ENCODE measurements around the gene ZC3H18.

Gene ZC3H18

DNA sequence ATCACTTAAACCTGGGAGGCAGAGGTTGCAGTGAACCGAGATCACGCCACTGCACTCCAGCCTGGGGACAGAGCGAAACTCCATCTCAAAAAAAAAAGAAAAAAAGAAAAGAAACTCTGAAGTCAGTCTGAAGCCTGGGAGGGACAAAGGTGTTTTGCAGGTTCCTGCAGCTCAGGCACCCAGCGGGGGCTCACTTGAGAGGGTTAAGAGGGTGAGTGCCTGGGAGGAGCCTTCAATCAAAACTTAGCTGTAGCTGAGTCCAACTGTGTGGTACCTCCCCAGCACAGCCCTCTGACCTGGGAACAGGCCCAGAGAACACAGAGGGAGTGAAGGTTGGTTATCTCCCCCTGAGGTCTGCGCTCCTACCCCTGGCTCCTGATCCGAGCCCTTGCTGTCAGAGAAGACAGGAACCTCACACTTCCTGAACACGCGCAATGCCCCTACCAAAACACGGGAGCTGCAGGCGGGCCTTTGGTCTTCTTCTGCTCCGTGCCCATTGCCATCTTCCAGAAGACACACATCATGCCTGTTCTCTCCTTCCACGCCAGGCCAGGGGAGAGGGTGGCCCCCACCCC lies 20.4 kb upstream of the ZC3H18 start:
- no peak for DNase-seq

DNA sequence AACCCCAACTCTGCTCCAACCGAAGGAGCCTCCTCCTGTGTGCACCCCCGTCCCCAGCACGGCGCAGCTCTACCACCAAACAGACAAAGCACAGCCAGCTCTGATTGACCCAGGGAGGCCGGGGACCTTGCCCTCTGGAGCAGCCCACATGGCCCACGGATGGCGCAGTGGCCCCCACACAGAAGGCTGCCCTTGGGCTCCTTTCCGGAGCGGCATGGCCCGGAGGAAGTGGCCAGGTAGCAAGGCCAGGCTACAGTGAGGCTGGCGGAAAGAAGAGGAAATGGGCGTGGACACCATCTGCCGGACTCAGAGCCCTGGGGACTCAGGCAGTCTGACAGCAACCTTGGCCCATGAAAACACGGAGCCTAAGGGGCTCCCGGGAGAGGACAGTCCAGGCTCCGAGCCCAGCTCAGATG lies 19.9 kb upstream of the ZC3H18 start:
- DNase-seq, result peak in 1 of 14 donors; percentile 74

DNA sequence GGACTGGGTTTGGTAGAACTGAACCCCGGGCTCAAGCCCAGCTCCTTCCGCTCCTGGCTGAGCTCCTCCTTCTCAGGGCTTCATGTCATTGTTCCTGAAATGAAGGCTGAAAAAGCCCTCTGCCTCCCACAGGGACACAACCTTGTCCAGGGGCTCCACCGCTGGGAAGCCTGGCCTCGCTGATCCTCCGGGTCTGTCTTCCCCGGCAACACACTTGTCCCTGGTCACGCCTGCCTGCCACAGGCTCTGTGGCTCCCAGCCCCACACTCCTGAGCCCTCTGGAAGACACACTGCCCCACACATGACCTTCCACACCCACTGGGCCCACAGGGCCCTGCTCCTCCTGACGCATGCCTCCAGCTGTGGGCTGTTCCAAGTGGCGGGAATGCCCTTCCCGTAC lies 18.0 kb upstream of the ZC3H18 start:
- DNase-seq, result no peak

DNA sequence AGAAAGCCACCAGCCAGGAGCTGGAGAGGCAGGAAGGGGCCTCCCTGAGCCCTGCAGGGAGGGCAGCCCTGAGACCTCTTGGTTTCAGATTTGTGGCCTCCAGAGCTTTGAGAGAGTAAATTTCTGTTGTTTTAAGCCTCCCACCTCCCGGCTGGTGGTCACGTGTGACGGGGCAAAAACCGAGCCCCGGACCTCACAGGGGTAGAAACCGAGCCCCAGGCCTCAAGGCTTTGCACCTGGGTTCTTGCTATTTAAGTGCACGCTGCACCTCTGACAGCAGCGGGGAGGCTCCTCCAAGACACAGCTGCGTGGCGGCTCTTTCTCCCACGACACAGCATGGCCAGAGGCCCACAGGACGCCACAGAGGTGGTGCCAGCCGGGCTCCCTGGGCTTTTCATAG lies 17.4 kb upstream of the ZC3H18 start:
- no peak for DNase-seq

DNA sequence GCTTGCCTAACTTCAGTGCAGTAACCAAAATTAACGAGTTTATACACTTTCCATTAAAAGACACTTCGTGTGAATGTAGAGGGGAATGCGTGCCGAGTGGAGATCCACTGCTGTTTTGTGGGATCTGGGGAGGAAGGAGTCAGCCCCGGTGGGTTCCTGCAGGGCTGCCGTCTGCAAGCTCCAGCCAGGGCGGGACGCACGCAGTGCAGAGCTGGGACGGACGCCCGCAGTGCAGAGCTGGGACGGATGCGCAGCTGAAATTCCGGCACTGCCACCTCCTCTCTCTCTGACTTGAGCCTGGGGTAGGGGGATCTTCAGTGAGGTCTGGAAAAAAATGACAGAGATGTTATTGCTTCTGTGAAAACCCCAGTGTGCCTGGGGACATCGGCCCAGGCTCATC lies 16.5 kb upstream of the ZC3H18 start:
- peak in 1 of 14 donors; percentile 17 for DNase-seq

DNA sequence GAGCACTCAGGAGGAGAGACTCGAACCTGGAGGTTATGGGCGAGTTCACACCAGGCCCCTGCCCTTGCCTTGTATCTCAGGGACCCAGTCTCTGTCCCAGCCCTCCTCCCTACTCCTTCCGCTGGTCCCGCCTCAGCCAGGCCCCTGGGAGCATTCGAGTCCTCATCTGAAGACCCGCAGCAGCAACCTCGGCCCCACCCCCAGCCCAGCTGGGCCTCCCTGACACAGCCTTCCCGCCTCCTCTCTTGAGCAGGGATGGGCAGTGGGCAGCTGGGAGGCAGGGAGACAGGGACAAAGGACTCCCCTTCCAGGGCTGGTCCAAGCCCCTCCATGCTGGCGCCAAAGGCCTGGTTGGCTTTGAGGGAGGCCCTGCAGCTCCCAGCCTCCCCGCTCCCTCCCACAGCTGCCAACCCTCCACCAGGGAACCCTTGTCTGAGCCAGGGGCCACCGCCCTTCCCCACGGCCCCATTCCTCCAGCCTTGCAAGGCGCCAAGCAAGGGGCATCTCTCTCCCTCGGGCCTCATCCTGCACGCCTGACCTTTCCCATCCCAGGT lies 15.4 kb upstream of the ZC3H18 start:
- DNase-seq, result no peak

DNA sequence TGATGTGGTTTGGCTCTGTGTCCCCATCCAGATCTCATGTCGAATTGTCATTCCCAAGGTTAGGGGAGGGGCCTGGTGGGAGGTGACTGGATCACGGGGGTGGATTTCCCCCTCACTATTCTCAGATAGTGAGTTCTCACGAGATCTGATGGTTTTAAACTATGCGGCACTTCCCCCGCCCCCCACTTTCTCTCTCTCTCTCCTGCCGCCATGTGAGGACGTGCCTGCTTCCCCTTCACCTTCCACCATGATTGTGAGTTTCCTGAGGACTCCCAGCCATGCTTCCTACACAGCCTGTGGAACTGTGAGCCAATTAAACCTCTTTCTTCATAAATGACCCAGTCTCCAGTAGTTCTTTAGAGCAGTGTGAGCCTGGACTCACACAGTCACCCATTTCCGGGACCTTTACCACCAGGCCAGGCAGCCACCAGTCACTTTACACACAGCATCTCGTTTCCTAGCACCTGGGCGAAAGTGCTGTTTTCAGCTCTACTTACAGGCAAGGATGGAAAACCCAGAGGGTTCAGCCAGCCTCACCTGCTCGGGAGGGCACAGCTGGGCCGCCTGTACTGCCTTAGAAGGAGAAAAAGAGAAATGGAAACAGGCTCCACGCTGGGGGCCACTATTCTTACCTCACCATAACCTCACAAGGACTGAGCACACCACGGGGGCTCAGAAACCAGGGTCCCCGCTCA lies 13.8 kb upstream of the ZC3H18 start:
- no peak for DNase-seq

DNA sequence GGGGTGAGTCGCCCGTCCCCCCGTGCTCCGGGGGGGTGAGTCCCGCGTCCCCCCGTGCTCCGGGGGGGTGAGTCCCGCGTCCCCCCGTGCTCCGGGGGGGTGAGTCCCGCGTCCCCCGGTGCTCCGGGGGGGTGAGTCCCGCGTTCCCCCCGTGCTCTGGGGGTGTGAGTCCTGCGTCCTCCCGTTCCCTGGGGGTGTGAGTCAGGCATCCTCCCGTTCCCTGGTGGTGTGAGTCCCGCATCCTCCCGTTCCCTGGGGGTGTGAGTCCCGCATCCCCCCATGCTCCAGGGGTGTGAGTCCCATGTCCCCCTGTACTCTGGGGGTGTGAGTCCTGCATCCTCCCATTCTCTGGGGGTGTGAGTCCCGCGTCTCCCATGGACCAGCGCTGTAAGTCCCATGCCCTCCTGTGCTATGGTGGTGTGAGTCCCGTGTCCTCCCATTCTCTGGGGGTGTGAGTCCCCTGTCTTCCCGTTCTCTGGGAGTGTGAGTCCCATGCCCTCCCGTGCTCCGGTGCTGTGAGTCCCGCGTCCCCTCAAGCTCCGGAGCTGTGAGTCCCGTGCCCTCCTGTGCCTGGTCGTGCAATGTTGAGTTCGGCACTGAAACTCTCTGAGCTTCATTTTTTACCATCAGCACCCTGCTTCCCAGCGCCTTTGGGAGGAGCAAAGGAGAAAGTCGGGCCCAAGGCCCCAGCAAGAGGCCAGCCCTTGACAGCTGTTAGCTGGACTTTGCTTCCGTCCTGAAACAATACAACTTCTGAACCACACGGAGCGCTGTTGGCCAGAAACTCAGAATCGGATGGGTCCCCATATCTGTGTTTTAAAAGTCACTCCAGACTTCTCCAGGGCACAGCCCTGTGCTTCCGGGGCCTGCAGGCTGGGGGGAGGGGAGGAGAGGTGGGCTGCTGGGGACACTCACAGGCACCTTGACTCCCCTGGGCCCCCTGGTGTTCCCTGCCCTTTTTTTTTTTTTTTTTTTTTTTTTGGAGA lies 11.5 kb upstream of the ZC3H18 start:
- peak in 1 of 14 donors; percentile 20 for DNase-seq

DNA sequence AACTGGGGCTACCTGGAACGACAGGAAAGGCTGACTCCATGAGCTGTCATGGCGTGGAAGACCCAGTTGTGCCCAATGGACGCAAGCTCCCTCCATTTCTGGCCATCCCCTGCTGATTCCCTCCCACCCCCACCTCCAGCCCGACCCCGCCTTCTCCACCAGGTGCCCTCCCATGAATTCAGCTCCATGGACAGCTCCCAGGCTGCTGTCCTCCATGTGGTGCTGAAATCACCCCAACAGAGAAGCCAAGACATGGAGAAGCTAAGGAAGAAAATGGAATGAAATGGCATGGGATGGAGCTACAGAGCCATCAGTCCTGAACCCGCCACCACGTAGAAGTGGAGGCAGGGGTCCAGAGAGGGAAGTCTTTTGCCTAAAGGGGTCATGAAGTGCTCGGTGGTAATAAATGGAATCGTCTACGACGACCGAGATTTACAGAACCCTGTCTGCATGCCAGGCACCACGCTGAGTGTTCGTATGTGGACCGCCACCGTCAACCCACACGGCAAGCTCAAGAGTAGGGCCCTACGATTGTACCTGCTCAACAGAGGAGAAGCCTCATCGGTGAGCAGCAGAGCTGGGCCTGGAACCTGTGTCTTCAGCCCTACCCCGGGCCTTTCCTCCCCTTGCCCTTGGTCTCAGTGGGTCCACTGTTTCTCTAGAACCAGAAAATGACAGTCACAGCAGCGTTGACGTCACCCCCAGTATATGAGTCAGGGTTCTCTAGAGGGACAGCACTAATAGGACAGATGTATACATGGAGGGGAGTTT lies 9.3 kb upstream of the ZC3H18 start:
- no peak for DNase-seq

DNA sequence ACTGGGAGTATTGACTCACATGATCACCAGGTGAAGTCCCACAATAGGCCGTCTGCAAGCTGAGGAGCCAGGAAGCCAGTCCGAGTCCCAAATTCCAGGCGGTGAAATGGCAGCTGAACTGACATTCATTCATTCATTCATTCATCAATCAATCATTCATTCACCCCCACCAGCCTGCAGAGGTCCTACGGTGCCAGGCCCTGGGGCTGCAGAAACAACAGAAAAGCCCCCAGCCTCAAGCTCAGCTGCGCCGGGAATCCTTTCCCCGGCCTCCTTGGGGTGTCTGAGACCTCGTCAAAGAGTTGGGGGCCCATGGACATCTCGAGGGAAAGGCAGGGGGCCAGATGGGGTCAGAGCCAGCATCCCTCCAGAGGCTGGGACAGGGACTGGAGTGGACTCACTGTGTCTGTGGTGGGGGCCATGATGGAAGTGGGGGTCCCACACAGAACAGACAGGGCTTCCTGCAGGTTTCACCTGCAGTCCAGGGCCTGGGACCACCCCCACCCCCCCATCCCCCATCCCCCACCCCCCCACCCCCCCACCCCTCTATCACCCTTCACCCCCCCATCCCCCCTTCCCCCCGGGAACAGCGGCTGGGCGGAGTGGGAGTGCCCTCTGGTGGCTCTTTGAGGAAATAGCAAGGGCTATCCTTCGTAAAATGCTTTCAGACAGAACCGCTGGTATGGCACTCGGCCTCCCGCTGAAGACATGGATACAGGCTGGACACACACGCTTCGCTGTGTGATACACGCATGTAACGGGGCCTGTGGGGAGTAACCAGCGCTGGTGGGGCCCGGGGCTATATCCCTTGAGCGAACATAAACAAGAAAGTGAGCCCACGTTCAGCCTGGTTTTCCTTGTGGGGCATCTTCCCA lies 8.5 kb upstream of the ZC3H18 start:
- peak in 8 of 14 donors; percentile 12 to 34 (median 24) for DNase-seq

DNA sequence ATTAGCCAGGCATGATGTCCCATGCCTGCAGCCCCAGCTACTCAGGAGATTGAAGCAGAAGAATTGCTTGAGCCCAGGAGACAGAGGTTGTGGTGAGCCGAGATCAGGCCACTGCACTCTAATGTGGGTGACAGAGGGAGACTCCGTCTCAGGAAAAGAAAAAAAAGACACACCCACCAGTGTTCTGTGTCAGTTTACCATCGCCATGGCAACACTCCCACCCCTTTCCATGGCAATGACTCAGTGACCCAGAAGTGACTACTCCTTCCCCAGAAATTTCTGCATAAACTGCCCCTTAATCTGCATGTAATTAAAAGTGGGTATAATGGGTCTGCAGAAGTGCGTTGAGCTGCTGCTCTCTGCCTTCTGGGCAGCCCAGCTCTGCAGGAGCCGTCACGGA lies 4.0 kb upstream of the ZC3H18 start:
- no peak for DNase-seq

DNA sequence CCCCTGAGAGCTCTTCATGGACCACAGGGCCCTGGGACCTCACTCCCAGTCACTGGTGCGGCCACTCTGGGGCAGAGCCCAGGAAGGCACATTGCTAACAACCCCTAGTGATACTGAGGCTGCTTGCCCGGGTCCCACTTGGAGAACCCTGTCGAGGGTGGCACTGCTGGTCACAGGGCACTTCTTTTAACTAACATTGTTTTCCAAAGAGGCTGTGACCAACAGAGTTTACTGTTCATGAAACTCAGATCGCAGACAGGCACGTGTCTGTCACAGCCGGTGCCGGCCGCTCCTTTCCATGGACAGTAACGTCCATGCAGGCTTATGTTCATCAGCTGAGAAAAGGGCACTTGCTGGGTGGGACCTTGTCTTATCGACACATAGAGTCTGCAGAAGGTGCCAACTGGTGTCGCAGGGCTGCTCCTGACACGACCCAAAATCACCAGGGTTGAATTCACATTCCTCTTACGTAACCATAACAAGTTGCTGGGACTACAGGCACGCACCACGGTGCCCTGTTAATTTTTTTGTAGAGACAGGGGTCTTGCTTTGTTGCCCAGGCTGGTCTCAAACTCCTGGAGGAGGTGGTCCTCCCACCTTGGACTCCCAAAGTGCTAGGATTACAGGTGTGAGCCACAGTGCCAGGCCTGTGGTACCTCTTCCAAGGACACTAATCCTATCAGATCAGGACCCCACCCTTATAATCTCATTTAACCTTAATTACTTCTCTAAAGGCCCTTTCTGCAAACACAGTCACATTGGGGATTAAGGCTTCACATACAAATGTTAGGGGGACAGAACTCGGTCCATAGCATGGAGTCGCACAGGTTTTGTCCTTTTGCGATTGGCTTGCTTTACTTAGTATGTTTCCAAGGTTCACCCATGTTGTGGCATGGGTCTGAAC lies 1.2 kb upstream of the ZC3H18 start:
- DNase-seq, result no peak

DNA sequence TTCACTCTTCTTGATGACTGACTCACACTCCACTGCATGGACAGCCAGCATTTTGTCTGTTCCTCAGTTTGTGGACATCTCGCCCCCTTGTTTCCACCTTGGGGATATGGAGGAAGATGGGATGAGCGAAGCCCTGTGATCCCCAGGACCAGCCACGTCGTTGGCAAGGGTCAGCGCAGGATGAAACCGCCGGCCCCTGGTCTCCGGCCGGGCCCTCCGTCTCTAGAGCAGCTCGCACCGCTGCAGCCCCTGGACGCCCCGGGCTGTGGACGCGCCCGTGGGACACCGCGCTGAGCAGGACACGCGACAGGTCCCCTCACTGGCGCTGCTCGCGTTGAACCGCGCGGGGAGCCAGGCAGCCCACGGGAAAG lies 604 bp upstream of the ZC3H18 start:
- peak in 1 of 14 donors; percentile 52 for DNase-seq

DNA sequence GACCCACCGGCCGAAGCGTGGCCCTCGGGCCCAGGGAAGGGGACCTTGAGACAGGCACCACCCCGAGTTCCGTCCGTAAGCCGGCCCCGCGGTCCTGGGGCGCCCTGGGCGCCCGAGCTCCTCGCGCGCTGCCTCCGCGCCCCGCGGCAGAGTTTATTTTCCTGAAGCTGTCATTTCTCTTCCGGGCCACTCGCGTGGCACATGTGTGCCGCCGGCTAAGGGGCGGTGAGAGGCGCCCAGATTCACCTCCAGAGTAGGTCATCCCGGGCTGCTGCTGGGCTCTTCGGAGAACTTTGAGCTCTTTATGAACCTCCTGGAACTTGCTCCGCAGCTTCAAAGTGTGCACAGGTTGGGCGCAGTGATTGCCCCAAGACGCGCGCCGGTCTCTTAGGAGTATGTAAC lies 489 bp downstream of the ZC3H18 start:
- DNase-seq, result no peak

DNA sequence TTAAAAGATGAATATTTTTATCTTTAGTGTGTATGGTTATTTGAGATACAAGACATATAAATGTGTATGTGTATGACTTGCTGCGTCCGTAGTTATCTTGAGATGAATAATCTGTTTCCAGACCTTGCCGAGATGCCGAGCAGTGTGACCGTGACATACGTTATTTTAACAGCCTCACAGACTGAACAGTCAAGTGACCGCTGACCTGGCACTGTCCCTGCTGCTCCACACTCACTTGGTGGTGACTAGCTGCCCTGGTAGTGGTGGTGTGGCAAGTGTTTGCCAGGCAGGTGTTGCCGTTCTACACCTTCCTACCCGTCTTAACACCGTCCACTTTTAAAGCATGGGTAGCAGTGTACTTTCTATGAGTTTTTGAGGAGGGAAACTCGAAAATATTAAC lies 5.0 kb downstream of the ZC3H18 start:
- DNase-seq, result no peak

DNA sequence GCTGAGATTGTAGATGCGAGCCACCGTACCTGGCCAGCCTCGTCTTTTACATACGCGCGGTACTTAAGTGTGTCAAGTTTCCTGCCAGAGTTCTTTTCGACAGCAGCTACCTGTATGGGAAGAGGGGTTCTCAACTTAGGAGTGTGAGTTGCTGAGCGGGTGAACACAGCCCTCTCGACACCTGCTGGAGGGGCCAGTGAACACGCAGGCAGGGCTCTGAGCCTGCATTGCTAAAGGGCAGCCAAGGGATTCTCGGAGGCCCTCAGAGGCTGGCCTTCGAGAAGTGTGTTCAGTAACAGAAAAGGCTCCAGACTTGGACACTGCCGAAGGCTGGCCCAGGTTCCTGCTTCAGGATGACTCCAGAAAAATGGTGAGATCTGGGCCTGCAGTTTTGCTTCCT lies 6.1 kb downstream of the ZC3H18 start:
- DNase-seq, result no peak

DNA sequence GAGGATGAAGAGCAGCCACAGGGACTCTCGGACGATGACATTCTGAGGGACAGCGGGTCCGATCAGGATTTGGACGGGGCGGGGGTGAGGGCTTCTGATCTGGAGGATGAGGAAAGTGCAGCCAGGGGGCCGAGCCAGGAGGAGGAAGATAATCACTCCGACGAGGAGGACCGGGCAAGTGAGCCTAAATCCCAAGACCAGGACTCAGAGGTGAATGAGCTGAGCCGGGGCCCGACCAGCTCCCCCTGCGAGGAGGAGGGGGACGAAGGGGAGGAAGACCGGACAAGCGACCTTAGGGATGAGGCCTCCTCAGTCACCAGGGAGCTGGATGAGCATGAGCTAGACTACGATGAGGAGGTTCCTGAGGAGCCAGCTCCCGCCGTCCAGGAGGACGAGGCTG lies 7.0 kb downstream of the ZC3H18 start:
- no peak for DNase-seq

DNA sequence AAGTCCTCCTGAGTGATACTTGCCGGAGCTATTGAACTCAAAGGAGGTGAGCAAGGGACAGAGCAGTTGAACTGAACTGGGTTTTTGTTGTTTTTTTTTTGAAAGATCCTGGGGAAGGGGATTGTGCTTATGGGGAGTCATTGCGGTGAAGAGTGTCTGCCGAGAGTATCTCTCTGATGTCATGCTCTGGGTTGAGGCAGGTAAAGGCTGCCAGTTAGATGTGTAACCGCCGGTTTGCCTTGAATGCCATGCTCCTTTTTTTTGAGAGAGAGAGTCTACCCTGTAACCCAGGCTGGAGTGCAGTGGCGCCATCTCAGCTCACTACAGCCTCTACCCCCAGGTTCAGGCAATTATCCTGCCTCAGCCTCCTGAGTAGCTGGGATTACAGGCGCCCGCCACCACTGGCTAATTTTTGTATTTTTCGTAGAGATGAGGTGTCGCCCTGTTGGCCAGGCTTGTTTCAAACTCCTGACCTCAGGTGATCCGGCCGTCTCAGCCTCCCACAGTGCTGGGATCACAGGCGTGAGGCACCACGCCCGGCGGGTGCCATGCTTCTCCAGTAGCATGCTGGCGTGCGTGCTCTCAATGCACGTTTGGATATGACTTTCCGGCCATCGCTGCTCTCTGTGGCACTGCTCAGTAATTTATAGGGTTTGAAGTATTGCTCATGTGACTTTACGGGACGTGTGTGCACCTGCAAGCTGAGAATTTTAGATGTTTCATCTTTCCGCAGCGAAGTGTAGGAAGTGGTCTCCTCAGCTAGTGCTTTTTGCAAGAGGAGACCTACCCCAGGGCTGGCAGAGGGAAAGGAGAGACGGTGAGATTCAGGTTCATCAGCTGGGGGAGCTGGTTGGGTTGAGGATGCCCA lies 8.5 kb downstream of the ZC3H18 start:
- DNase-seq, result no peak

DNA sequence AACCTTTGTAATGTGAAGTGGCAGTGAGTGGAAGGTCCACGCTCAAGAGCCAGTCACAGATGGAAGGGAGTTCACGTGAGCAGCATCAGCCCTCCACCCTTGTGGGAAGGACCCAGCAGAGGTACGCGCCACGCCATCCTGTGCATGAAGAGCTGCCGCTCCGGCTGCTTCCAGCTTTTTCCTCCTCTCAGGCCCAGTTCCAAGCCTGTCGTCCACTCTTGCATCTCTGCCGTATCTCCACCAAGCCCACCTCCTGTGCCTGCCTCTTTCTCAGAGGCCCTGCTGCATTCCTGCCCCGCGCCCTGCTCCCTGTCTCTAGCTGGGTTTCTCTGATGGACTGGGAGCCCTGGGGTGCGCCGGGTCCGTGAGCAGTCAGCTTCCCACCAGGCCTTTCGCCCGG lies 10.2 kb downstream of the ZC3H18 start:
- DNase-seq, result no peak

Data from C1 segment of cervical spinal cord (tissue), 14 donors.